ENCODE results near the gene FKBP14.

FKBP14 gene

DNA sequence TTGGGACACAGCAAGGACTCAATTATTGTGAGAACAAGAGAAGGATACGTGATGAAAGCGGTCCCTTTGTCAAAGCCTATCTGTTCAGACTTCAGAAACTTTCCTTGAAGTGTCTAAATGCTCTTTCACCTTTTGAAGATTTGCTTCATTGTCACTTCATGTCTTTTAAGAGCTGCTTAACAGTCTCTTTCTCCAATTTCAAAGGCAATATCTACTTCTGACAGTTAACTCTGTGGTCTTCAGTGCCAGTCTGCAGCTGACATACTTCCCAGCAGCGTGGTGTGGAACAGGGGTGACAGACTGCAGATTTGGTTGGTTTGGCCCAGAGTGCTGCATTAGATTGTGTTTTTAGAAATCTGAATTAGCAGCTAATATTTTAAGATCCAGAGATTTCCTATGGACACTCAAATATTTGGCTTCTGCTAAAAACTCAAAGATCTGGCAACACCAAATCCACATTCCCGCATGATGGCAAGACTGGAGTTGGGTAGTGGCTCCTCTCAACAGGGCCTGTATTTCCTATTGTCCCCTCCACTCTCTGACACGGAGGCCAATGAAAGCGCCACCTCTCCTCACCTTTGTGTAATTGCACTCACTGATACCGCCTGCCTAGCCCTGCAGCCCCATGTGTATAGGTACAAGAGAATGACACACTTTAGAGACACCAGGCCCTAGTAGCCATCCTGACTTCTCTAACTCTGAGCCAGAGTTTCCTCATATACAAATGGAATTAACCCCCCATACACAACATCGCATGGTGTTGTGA is 48.4 kb downstream of the FKBP14 start:
- TF ChIP-seq, protein P1, sequence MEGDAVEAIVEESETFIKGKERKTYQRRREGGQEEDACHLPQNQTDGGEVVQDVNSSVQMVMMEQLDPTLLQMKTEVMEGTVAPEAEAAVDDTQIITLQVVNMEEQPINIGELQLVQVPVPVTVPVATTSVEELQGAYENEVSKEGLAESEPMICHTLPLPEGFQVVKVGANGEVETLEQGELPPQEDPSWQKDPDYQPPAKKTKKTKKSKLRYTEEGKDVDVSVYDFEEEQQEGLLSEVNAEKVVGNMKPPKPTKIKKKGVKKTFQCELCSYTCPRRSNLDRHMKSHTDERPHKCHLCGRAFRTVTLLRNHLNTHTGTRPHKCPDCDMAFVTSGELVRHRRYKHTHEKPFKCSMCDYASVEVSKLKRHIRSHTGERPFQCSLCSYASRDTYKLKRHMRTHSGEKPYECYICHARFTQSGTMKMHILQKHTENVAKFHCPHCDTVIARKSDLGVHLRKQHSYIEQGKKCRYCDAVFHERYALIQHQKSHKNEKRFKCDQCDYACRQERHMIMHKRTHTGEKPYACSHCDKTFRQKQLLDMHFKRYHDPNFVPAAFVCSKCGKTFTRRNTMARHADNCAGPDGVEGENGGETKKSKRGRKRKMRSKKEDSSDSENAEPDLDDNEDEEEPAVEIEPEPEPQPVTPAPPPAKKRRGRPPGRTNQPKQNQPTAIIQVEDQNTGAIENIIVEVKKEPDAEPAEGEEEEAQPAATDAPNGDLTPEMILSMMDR (IDR thresholded peaks at IDR 0.05; ENCODE audit: low read depth, low read length, missing control alignments) = no peak
- in situ Hi-C loops (cut with HindIII; ENCODE audit: low pct_ligation_motif_present, low sequenced_read_pairs) = no loop called here
- H3K4me3 ChIP-seq (ENCODE audit: low read depth, low read length) = no peak overlapping the region
- H3K36me3 ChIP-seq (replicated peaks) = no peaks in the 10 kb centered on the region
- H3K27ac ChIP-seq = no peak overlapping the region
- DNase-seq = no peak
- no peaks in the 10 kb centered on the region for H3K27me3 ChIP-seq (replicated peaks)

DNA sequence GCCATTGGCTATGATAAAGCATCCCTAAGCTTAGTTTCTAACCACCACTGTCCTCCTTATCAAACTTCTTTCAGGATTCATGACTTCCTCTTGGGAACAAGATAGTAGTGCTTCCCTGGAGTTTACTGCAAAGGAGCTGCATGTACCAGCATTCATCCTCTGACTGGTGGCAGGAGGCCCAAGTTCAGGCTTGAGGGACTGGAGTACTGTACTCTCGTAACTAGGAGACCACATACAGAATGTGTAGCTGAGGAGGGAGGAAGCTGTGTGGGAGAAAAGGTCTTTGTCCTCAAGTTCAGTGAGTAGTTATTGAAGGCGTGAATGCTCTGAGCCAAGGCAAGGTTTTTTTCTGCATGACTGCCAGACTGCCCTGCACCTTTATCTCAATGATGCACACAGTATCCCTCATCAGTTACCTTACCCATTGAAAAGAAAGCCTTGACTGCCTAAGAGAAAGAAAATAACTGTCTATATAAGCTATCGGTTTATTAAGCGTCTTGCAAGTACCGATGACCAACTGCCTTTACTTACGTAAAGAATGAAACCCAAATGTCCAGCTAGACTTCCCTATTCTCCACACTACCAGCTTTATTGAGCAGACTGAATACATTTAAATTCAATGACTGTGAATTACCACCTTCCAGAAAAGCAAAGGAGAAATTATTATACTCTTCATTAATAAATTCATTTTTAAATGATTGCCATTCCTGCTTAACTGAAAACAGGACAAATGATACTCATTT is 49.7 kb downstream of the FKBP14 start:
- H3K27me3 ChIP-seq (replicated peaks) = no peaks in the 10 kb centered on the region
- in situ Hi-C loops (cut with HindIII; ENCODE audit: low pct_ligation_motif_present, low sequenced_read_pairs) = no loop called here
- no peaks in the 10 kb centered on the region for H3K36me3 ChIP-seq (replicated peaks)
- H3K27ac ChIP-seq = no peak overlapping the region
- no peak for DNase-seq
- TF ChIP-seq, protein P1 (IDR thresholded peaks at IDR 0.05; ENCODE audit: low read depth, low read length, missing control alignments) = no peak
- H3K4me3 ChIP-seq (ENCODE audit: low read depth, low read length) = no peak overlapping the region

DNA sequence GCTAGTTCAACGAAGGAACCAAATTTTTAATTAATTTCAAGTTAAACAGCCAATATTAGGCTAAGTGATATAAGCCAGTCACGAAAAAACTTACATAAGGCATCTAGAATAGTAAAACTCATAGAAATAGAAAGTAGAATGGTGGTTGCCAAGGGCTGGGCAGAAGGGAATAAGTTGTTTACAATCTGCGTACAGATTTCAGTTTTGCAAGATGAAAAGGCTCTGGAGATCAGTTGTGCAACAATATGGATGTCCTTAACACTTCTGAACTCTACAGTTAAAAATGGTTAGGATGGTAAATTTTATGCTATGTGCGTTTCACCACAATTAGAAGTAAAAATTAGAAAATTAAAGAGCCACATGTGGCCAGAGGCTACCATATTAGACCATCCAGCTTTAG is 50.2 kb downstream of the FKBP14 start:
- TF ChIP-seq, protein P1 (IDR thresholded peaks at IDR 0.05; ENCODE audit: low read depth, low read length, missing control alignments) = no peak
- in situ Hi-C loops (cut with HindIII; ENCODE audit: low pct_ligation_motif_present, low sequenced_read_pairs) = no loop called here
- no peak overlapping the region for H3K27ac ChIP-seq
- H3K4me3 ChIP-seq (ENCODE audit: low read depth, low read length) = no peak overlapping the region
- H3K36me3 ChIP-seq (replicated peaks) = no peaks in the 10 kb centered on the region
- DNase-seq = no peak
- no peaks in the 10 kb centered on the region for H3K27me3 ChIP-seq (replicated peaks)

DNA sequence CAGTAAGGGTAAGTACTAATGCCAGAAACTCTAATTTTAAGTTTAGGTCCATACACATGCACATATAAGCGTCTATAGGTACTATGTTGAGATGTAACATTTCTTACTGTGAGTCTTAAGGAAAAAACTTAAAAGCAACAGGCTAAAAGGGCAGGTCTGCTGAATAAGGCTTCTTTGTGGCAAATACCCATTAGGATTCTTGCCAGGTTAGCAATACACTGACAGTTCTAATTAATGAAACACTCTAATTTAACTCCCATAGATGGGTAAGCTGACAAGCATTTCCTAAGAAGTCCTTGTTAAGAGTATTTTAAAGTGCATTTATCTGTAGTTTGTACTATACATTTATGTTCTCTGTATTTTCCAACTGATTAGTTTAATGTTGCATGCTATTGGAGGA is 50.9 kb downstream of the FKBP14 start:
- H3K4me3 ChIP-seq (ENCODE audit: low read depth, low read length) = no peak overlapping the region
- TF ChIP-seq, protein P1 (IDR thresholded peaks at IDR 0.05; ENCODE audit: low read depth, low read length, missing control alignments) = no peak
- no peak overlapping the region for H3K27ac ChIP-seq
- in situ Hi-C loops (cut with HindIII; ENCODE audit: low pct_ligation_motif_present, low sequenced_read_pairs) = no loop called here
- DNase-seq = no peak
- H3K27me3 ChIP-seq (replicated peaks) = no peaks in the 10 kb centered on the region
- H3K36me3 ChIP-seq (replicated peaks) = no peaks in the 10 kb centered on the region

DNA sequence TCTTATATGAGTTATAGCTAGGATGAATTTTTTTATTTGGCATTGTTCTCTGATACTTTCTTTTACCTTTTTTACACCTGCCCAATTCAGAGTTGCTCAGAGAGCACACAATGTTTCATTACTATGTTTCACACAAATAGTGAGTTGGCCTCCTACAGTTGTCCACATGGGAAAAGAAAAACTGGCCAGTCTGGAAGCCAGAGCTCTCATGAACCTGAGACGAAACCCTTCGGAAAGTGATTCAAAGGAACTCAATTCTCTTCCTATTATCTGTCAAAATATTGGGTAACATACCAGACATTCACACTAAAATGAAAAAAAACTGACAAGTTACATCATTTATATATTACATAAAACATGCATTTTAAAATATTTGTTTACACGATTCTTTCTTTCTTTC is 52.2 kb downstream of the FKBP14 start:
- Histone ChIP-seq H3K27ac (no peak overlapping the region), H3K27me3 (replicated peaks) (no peaks in the 10 kb centered on the region), H3K36me3 (replicated peaks) (no peaks in the 10 kb centered on the region), H3K4me3 (ENCODE audit: low read depth, low read length) (no peak overlapping the region)
- in situ Hi-C loops (cut with HindIII; ENCODE audit: low pct_ligation_motif_present, low sequenced_read_pairs) = no loop called here
- DNase-seq = no peak
- TF ChIP-seq, protein P1 (IDR thresholded peaks at IDR 0.05; ENCODE audit: low read depth, low read length, missing control alignments) = no peak
